Activated naive CD4-positive, alpha-beta T cell treated with anti-CD3 and anti-CD28 coated beads, Interleukin-2, amount 50 U/mL, for 16 hours (primary cell): ENCODE measurements around the gene EBLN2.

Experiments
- DNase-seq: peaks from one replicate; pipeline ENCODE4 v3.0.0-alpha.2; 2020

EBLN2 gene

DNA sequence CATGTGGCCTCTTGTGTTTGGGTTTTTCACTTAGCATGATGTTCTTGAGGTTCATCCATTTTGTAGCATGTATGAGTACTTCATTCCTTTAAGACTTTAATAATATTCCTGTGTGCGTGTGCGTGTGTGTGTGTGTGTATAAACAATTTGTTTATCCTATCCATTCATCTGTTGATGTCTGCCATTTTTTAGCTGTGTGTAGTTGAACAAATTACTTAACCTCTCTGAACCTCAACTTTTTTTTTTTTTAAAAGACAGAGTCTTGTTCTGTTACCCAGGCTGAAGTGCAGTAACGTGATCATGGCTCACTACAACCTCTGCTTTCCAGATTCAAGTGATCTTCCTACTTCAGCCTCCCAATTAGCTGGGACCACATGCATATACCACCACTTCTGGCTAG, 47.3 kb downstream of the EBLN2 start:
- DNase-seq, result no peak

GRCh38 chr3:73110530-73110929, 49.1 kb downstream of the EBLN2 start:
- DNase-seq, result no peak
